ENCODE measurements around the gene PDGFD.

The PDGFD gene

DNA sequence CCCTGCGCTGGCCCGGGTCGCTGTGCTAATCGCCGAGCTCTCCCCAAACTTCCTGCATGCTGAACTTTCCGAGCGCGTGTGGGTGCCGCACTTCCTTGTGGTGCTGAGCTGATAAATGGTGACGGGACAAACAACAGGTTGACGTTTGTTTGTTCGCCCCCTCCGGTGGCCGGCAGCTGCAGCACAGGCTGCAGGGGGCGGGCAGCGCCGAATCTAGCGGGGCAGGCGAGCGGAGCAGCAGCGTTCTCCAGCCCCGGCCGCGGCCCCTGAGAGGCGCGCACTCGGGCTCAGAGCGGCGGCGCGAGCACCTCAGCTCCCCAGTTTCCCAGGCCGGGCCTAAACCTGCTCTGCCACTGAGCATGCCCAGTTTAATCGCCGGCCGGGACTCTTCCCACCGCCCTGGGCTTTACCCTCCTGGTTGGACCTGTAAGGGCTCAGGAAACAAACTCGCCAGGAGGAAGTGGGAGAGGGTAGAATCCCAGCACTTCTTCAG, at the start of gene PDGFD:
Gene PDGFD, minus strand, starts transcription at position 120 of the 493 bp plus-strand sequence.
- peak; percentile 14 for DNase-seq (ENCODE audit: low read depth)

- DNase-seq (ENCODE audit: low read depth): no peak
Observed at GRCh38 chr11:104206936-104207335, 43.0 kb upstream of the PDGFD start.

DNA sequence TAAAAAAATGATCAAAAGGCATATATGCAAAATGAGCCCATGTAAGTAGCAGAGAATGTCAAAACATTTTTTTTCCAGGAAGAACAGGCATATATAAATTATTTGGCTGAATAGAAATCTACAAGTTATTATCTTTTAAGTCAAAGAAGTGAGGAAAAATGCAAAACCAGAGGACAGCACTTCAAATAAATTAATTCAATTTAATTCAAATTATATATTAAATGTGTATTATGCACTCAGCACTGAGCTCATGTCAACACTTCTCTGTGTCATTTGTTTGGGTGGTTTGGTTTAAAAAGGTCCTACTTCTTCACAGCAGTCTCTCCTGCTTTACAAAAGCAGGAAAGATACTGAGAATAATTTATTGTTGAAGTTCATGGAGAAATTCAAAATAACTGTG, 41.9 kb upstream of the PDGFD start:
- no peak for DNase-seq (ENCODE audit: low read depth)

DNA sequence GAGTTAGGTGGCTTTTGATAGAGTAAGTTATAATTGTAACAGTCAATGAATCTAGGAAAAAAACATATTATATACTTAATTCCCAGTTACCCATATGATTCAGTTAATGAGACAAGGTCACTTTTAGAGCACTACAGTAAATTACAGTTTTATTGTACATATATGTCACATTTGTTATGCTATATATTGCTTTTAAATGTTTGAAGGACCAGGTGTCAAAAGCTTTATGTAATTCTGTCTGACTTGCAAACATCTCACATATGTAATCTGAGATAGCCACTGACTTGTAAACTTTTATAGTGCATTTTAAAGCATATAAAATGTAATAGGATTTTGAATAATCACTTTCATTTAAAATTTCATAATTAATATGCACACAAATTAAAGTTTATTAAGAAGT, 36.7 kb upstream of the PDGFD start:
- no peak for DNase-seq (ENCODE audit: low read depth)

DNA sequence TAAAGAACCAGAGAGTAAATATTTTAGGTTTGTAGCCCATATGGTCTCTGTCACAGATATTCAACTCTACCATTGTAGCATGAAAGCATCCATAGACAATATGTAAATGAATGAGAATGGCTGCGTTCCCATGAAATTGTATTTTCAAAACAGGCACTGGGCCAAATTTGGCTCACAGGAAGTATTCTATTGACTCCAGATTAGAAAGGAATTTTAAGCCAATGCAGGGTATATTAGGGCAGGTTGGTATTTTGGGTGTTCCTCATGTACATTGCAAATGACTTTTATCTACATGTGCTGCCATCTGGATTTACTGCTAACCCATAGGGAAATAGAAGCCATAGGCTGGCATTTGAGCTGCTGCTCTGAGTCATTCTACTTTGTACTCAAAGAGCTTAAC, 35.1 kb upstream of the PDGFD start:
- no peak for DNase-seq (ENCODE audit: low read depth)

DNA sequence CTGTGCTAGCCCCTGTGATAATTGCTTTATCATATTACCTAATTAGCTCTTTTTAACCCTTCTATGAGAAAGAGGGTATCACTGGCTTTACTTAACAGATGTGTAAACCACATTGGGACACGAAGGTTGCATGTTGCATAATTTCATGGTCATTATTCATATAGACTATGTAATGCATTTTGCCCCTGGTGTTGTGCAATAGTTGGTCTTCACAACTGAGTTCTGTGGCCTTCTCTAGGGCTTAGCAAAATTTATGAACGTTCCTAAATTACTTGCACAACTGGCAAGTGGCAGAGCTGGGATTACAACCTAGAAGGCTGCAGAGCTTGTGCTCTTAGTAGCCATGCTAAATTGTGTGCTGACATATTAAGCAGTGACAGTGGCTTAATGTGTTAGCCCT, 34.6 kb upstream of the PDGFD start:
- no peak for DNase-seq (ENCODE audit: low read depth)

DNA sequence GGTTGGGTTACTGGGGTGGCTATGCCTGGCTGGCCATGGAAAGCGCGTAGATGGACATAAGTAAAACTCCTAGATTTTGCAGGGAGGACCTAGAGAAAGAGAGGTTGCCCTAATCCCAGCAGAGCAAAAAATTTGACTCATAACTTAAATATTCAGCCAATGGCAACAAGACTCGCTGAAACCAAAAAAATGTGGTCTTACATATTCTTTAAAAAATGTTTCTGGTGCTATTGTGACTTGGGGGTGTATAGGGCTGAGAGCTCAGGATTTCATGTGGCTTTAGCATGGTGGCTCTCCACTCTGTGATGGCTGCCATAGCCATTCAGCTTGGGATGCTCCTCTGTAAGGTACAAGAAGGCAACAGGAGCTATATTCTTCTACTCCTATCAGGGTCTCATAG, 27.2 kb upstream of the PDGFD start:
- DNase-seq (ENCODE audit: low read depth): no peak

GRCh38 chr11:104183593-104183992, 19.6 kb upstream of the PDGFD start:
- no peak for DNase-seq (ENCODE audit: low read depth)

- no peak for DNase-seq (ENCODE audit: low read depth)
Observed at GRCh38 chr11:104175769-104176168, 11.8 kb upstream of the PDGFD start.

DNA sequence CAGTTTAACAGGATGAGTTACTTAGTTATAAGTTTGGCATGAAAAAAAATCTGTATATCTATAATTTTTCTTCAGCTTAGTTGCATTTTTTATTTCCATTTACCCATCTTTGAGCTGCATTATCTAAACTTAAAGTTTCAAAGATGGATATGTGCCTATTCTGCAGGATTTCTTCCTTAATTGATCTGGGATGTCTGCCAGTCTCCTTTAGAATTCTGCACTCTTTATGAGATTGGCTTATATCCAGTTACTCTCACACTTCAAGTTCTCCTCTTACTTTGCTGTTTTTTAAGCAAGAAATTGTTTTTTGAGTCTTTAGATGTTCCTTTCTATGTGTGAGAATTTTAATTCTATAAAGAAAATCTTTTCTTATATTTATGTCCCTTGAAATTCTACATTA, 5.1 kb upstream of the PDGFD start:
- DNase-seq (ENCODE audit: low read depth): no peak

DNA sequence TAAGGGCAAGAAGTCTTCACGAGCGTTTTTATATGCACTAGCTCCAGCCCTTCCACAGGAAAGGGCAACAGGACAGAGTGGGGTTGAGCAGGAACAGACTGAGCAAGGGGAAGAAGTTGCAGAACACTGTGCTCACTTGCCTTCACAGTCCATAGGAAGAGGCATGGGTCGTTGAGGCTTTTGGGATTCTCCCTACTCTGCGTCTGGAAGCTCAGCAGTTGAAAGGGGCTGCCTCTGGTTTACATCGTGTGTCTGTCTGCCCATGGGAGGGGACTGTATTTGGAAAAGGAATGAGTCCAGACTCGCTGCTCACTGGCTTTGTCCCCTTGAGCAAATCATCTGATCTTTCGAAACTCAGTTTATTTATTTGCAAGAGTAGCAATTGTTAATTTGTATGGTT, 1.1 kb upstream of the PDGFD start:
- no peak for DNase-seq (ENCODE audit: low read depth)

GRCh38 chr11:104163100-104164027, 583 bp downstream of the PDGFD start:
- DNase-seq (ENCODE audit: low read depth): no peak

DNA sequence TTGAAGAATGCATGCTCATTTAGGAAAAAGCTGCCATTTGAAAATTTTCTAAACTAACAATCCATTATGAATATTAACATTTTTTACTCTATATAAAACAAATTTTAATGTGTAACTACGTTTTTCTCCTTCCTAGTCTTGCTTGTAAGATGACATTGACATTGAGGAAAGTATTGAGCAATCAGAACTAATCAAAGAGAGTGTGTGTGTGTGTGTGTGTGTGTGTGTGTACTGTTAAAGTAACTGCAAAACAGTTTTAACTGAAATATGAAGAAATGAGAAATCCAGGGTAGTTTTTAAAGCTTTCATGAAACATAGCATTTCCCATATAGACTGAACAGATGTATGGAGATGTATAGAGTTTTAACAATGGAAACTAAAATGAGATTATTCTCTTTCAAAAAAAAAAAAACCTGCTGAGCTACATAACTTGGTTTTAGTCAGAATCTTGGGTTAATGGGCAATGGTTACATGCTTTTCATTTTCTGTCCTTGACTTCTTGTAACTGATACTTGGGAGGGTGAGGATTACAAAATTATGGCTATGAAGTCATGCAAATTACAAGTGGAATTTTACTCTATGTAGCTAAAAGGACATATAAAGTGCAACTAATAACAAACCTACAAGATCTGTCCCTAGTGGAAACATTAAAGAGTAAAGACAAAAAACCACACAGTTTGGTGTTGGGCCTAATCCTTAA, 2.0 kb downstream of the PDGFD start:
- no peak for DNase-seq (ENCODE audit: low read depth)

- DNase-seq (ENCODE audit: low read depth): no peak
Observed at GRCh38 chr11:104159356-104159755, 4.6 kb downstream of the PDGFD start.

GRCh38 chr11:104155375-104155774, 8.6 kb downstream of the PDGFD start:
- DNase-seq (ENCODE audit: low read depth): no peak

GRCh38 chr11:104154296-104154695, 9.7 kb downstream of the PDGFD start:
- no peak for DNase-seq (ENCODE audit: low read depth)

- DNase-seq (ENCODE audit: low read depth): no peak
Observed at GRCh38 chr11:104152941-104153505, 10.9 kb downstream of the PDGFD start.

DNA sequence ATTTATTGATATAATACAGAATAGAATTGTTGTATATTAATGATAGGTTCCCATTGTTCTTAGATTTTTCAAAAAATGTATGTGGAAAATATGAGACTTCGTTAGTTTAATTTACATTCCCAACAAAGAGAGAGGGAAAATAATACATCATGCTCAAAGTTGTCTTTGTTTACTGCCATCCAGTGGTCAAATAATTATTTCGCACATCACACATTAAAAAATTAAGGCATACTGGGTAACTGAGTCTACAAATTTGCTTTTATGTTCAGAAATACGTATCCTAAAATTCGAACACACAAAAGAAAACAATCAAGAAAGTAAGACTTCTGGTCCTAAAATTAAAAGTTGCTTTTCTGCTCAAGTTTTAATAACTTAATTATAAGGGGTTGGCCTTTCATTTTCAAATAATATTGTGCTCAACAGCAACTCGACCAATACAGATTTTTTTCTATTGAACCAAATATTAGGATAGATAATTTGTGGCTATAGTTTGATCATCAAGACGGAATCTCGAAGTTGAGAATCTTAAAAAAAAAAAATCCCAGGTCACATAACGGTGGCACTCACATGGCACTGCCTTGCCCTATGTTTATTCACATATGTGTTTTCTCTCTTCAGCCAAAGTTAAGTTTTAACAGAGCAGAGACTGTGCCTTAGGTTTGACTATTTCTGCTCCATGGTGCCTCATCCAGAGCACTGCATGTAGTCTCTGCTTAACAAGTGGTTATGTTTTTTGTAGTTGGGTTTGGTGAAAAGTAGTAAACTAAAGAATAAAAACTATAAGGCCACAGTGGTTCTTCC, 12.3 kb downstream of the PDGFD start:
- no peak for DNase-seq (ENCODE audit: low read depth)

DNA sequence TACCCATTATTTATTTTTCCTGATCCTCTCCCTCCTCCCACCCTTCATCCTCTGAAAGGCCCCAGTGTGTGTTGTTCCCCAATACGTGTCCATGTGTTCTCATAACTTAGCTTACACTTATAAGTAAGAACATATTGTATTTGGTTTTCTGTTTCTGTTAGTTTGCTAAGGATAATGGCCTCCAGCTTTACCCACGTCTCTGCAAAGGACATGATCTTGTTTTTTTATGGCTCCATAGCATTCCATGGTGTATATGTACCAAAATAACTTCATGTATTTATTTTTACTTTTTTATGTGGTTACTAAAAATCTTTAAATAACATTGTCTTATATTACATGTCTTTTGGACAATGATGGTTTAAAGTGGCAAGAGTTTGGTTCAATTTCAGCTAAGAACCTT, 15.2 kb downstream of the PDGFD start:
- DNase-seq (ENCODE audit: low read depth): no peak

GRCh38 chr11:104148074-104148473, 15.9 kb downstream of the PDGFD start:
- no peak for DNase-seq (ENCODE audit: low read depth)

DNA sequence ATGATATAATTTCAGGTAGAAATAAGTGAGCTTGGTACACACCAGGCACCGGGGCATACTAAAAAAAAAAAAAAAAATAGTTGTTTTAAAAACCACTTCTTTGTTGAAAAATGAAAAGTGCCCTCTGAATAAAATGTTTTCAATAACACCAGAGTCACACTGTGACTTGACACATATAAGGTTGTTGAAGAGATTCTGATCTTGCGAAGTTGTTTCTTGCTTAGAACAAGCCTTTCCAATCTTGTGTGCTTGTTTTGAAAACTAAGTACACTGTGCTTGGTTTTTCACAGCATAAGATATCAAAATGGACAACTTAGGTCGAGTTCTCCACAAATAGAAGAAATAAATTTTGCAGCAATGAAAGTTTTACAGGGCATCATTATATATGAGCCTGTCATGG, 17.0 kb downstream of the PDGFD start:
- no peak for DNase-seq (ENCODE audit: low read depth)

- no peak for DNase-seq (ENCODE audit: low read depth)
Observed at GRCh38 chr11:104146421-104146820, 17.5 kb downstream of the PDGFD start.

Measured in stimulated activated CD8-positive, alpha-beta memory T cell treated with anti-CD3 and anti-CD28 coated beads, Interleukin-7, amount 100 ng/mL, for 24 hours (primary cell).